Left ventricle myocardium inferior (tissue), 1 donor: ENCODE results near the gene LGR6. TPM values are rescaled to one million over a fixed set of nuclear protein-coding genes. Genes with fewer than 3 reads are reported as not detected.

Experiments
- DNase-seq: peaks from one replicate; pipeline ENCODE4 v3.0.0-alpha.2; 2020
- H3K27ac ChIP-seq: fragments of 200-600 bp; replicated peaks from 2 replicates; pipeline ENCODE4 v1.8.0; 2021
- H3K27me3 ChIP-seq: fragments of 200-600 bp; 2 replicates; pipeline ENCODE4 v1.8.0; 2021; ENCODE audit warnings: low read depth
- H3K36me3 ChIP-seq: fragments of 200-600 bp; 2 replicates; pipeline ENCODE4 v1.8.0; 2021
- H3K4me1 ChIP-seq: fragments of 200-600 bp; 2 replicates; pipeline ENCODE4 v1.8.0; 2021
- H3K4me3 ChIP-seq: fragments of 200-600 bp; 2 replicates; pipeline ENCODE4 v1.8.0; 2021; ENCODE audit warnings: mild to moderate bottlenecking, moderate library complexity
- H3K9me3 ChIP-seq: fragments of 200-600 bp; replicated peaks from 2 replicates; pipeline ENCODE4 v1.8.0; 2021
- intact Hi-C: fragments of 100-400 bp; cut with micrococcal nuclease; formaldehyde crosslinking; loops from one replicate; pipeline ENCODE4 v1.11.0; 2022
- total RNA-seq: library from RNA; stranded (reverse); fragmentation: NEBNext Ultra II Directional; extraction: Animal tissue kit (Norgen Biotek cat#: 25700); gene quantifications from one replicate; pipeline ENCODE4 v1.2.1, GENCODE V29; 2021
- TF ChIP-seq, protein P1 (sequence below): fragments of 200-600 bp; IDR thresholded peaks from 2 replicates; pipeline ENCODE4 v1.8.0; 2021; ENCODE audit warnings: antibody characterized with exemption, mild to moderate bottlenecking, borderline replicate concordance
- donor health status: DM: no; HTN: yes; CAD: no; lungs with severe emphysema.

LGR6 gene
- total RNA-seq, 1 donor from 2014 or later: 0.60 TPM

DNA sequence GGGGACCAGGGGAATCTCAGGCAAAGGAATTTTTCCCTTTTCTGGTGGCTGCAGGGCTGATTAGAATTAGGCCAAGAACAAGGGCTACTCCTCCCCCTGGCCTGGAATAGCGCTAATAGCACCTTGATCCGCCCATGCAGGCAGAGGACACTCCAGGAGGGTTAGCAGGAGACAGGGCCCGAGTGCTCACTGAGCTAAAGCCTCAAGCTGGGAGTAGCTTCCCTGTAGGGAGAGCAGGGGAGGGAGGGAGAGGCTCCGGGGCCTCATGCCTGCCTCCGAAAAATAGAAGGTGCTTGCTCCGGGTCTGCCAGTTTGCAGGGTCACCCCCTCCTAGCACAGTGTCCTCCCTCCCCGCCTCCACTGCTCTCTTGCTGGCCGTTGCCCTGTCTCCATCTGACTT, 37.0 kb upstream of the LGR6 start:
- H3K4me3 ChIP-seq: no peak overlapping the region
- intact Hi-C loops: no loop called here
- no peak for DNase-seq
- no peaks in the 10 kb centered on the region for H3K36me3 ChIP-seq
- H3K27me3 ChIP-seq: no peaks in the 10 kb centered on the region
- TF ChIP-seq, protein P1, sequence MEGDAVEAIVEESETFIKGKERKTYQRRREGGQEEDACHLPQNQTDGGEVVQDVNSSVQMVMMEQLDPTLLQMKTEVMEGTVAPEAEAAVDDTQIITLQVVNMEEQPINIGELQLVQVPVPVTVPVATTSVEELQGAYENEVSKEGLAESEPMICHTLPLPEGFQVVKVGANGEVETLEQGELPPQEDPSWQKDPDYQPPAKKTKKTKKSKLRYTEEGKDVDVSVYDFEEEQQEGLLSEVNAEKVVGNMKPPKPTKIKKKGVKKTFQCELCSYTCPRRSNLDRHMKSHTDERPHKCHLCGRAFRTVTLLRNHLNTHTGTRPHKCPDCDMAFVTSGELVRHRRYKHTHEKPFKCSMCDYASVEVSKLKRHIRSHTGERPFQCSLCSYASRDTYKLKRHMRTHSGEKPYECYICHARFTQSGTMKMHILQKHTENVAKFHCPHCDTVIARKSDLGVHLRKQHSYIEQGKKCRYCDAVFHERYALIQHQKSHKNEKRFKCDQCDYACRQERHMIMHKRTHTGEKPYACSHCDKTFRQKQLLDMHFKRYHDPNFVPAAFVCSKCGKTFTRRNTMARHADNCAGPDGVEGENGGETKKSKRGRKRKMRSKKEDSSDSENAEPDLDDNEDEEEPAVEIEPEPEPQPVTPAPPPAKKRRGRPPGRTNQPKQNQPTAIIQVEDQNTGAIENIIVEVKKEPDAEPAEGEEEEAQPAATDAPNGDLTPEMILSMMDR: no peak
- H3K4me1 ChIP-seq: peaks cover 11% of the 10 kb centered on the region
- no peaks in the 10 kb centered on the region for H3K9me3 ChIP-seq
- no peak overlapping the region for H3K27ac ChIP-seq

DNA sequence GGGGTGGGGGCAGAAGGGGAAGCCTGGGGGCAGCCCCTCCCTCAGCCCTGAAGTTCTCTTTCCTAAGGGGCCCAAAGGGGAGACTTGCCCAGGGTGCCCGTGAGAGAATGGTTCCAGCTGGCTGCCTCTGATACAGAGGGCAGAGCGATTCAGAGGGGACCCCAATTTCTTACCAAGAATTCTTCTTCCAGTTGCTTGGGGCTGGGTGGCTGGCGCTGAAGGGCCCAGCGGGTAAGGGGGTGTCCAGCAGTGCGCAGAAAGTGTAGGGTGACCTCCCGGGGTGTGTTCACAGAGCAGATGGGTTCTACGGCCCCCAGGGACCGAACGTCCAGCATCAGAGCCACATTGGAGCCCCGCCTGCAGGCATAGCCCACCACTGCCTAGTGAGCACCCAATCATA, 35.7 kb upstream of the LGR6 start:
- Histone ChIP-seq H3K27ac (no peak overlapping the region), H3K4me3 (no peak overlapping the region), H3K9me3 (no peaks in the 10 kb centered on the region), H3K27me3 (no peaks in the 10 kb centered on the region), H3K4me1 (peaks cover 11% of the 10 kb centered on the region), H3K36me3 (no peaks in the 10 kb centered on the region)
- intact Hi-C loops: no loop called here
- TF ChIP-seq, protein P1: no peak
- DNase-seq: no peak

DNA sequence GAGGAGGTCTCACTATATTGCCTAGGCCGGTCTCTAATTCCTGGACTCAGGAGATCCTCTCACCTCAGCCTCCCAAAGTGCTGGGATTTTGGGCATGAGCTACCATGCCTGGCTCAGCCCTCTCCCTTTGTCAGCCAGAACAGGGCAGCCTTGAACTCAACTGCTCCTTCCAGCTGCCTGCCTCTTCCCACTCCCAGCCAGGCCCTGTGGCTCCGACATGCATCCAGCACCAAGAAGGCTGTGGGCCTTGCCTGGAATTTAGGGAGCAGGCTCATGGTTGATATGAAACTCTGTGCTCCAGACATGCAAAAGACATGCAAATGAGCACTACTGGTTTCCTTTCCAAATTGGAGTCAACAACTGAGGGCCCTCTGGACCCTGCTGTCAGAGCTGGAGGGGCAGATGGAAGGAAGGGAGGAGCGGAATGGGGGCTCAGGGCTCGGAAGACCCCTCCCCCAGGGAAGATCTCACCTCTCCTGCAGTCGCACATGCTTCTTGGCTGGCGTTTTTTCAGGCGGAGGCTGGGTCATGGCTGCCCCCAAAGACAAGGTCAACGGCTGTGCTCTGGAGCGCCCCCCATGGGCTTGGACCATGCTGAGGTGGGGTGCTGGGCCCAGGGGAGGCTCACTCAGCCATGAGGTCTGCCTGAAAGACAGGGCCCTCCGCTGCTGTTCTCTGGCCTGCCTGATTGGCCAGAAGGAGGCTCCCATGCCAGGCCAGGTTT, 34.6 kb upstream of the LGR6 start:
- H3K4me1 ChIP-seq: peaks cover 11% of the 10 kb centered on the region
- H3K27ac ChIP-seq: no peak overlapping the region
- TF ChIP-seq, protein P1: no peak

DNA sequence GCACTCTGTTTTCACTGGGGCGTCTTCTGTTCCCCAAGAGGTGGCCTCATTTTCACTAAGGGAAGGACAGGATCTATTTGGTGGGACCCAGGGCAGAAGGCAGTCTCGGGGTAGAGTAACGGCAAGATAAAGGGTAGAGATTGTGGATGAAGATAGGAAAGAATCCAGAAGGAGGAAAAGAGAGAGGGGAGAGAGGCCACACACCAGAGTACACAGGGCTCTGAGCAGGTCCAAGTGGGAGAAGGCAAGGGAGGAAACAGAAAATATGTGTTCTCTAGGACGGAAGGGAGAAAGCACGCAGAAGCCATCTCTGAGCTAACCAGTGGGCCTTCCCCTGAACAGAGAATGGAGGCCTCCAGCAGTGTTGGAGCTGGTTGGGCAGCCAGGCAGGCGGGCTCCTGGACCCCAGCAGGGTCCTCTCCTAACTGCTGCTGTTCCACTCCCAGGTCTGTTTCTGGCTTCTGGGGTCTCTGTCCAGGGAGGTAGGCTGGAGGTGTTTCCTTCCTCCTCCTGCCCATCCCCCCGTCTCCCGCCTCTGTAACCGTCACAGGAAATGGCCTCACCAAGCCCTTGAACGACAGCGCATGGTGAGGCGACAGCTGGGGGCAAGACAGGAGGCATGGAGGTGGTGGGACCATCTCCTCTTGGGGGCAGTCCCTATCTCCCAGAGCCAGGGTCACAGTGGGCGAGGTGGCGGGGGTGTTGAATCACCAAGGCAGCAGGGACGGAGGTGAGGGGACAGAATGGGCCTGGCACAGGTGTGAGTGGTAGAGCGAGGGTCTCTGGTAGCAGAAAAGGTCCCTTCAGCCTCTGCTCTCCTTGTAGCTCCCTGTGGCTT, 33.8 kb upstream of the LGR6 start:
- intact Hi-C loops: no loop called here
- no peaks in the 10 kb centered on the region for H3K36me3 ChIP-seq
- H3K4me3 ChIP-seq: peak overlapping the region; percentile 29
- no peak for DNase-seq
- H3K27ac ChIP-seq: no peak overlapping the region
- TF ChIP-seq, protein P1: no peak
- no peaks in the 10 kb centered on the region for H3K27me3 ChIP-seq
- H3K9me3 ChIP-seq: no peaks in the 10 kb centered on the region
- H3K4me1 ChIP-seq: peaks cover 9% of the 10 kb centered on the region

More for the DNA sequence above, 34.6 kb upstream of the LGR6 start:
- H3K9me3 ChIP-seq: no peaks in the 10 kb centered on the region
- H3K4me3 ChIP-seq: no peak overlapping the region
- no peaks in the 10 kb centered on the region for H3K27me3 ChIP-seq
- H3K36me3 ChIP-seq: no peaks in the 10 kb centered on the region
- intact Hi-C loops: no loop called here
- no peak for DNase-seq

DNA sequence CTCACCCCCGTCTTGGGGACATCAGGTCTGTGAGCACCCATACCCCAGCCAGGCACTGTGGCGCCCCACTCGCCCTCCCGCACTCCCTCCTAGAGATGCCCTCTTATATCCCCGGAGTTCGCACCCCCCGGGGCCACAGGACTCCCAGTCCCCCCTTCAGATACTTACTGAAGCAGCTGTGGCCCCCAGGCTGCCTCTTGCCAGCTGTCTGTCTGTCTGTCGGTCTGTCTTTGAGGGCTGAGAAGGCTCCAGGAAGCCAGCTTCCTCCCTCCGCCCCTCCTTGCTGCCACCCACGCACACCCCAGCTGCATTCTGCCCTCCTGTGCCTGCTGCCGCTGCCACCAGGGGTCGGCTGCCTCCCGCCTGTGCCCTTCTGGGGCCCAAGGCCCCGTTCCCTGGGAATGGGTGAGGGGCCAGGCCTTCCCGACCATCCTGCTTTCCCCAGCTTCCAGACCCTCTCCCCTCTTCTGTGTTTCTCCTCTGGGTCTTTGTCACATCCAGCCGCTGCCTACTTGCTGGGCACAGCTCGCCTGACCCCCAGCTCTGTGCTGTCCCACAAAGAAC, 33.1 kb upstream of the LGR6 start, which contains the start of gene PTPN7:
PTPN7 (minus strand) TSS at position 226 of the 564 bp plus-strand sequence. CDS start 1,200 bp downstream, outside the sequence.
- TF ChIP-seq, protein P1: no peak
- Histone ChIP-seq H3K4me1 (peaks cover 2% of the 10 kb centered on the region), H3K36me3 (no peaks in the 10 kb centered on the region), H3K9me3 (no peaks in the 10 kb centered on the region), H3K27me3 (no peaks in the 10 kb centered on the region), H3K4me3 (peak within 1 kb of the TSS; percentile 29), H3K27ac (no peak within 1 kb of the TSS)
- intact Hi-C loops: no loop called here
- no peak for DNase-seq
